ENCODE measurements around the gene DGKG.

DNA sequence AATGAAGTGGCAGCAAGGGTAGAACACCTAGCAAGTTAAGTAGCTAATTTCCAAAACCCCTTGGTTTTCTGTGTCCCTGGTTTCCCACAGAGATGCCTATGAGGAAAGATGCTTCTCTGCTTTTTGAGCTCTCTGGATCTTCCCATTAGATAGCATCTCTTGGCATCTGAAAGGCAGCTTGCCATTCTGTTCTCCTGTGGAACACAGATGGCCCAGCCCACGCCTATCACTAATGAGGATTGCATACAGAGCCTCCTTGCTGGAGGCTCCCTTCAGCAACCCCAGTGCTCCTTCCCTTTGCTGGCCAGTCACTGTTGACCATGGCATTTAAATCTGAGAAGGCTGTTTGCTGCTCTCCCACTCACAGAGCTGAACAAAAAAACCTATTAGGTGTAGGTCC is 218.8 kb downstream of the DGKG start:
- TF ChIP-seq, protein P1, sequence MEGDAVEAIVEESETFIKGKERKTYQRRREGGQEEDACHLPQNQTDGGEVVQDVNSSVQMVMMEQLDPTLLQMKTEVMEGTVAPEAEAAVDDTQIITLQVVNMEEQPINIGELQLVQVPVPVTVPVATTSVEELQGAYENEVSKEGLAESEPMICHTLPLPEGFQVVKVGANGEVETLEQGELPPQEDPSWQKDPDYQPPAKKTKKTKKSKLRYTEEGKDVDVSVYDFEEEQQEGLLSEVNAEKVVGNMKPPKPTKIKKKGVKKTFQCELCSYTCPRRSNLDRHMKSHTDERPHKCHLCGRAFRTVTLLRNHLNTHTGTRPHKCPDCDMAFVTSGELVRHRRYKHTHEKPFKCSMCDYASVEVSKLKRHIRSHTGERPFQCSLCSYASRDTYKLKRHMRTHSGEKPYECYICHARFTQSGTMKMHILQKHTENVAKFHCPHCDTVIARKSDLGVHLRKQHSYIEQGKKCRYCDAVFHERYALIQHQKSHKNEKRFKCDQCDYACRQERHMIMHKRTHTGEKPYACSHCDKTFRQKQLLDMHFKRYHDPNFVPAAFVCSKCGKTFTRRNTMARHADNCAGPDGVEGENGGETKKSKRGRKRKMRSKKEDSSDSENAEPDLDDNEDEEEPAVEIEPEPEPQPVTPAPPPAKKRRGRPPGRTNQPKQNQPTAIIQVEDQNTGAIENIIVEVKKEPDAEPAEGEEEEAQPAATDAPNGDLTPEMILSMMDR (conservative IDR thresholded peaks at IDR 0.05; ENCODE audit: low read length): no peak
- no peak for TF ChIP-seq EZH2phosphoT487 (IDR thresholded peaks at IDR 0.05; ENCODE audit: borderline replicate concordance)
